Liver (tissue), 9 donors: ENCODE measurements around the gene SLC12A6. TPM values are rescaled to one million over a fixed set of nuclear protein-coding genes. Genes with fewer than 3 reads are reported as not detected.

Experiments used
- DNase-seq: peaks from one replicate; pipeline ENCODE4 v3.0.0-alpha.2; 2017; ENCODE audit warnings: low spot score
- H3K27ac ChIP-seq, 2 donors: one replicate each; pipeline ENCODE4 v1.7.0; 2013; ENCODE audit warnings: inconsistent platforms in 2 of 2, low read length in 2 of 2, control low read depth in 1 of 2, low read depth in 1 of 2, mild to moderate bottlenecking in 1 of 2
- H3K27me3 ChIP-seq, 4 donors: one replicate each; pipeline versions ENCODE4 v1.6.1 to v1.7.0; 2013; ENCODE audit warnings: low read length in 3 of 4, inconsistent platforms in 1 of 4, mild to moderate bottlenecking in 1 of 4, moderate library complexity in 1 of 4; ENCODE audit not compliant: control insufficient read depth in 4 of 4, insufficient read depth in 4 of 4
- H3K36me3 ChIP-seq, 4 donors: one replicate each; pipeline versions ENCODE4 v1.6.1 to v1.7.0; 2013; ENCODE audit warnings: low read length in 3 of 4, mild to moderate bottlenecking in 3 of 4, low read depth in 1 of 4, moderate library complexity in 1 of 4; ENCODE audit not compliant: control insufficient read depth in 4 of 4, insufficient read depth in 3 of 4
- H3K4me1 ChIP-seq, 4 donors: one replicate each; pipeline versions ENCODE4 v1.6.1 to v1.7.0; 2013; ENCODE audit warnings: low read length in 3 of 4, mild to moderate bottlenecking in 3 of 4, moderate library complexity in 1 of 4; ENCODE audit not compliant: control insufficient read depth in 4 of 4, insufficient read depth in 4 of 4
- H3K4me3 ChIP-seq, 3 donors: one replicate each; pipeline versions ENCODE4 v1.6.1 to v1.7.0; 2013; ENCODE audit warnings: low read length in 3 of 3, control low read depth in 1 of 3, low read depth in 1 of 3, mild to moderate bottlenecking in 1 of 3
- H3K9ac ChIP-seq, 2 donors: one replicate each; pipeline ENCODE4 v1.7.0; 2013; ENCODE audit warnings: low read length in 2 of 2, mild to moderate bottlenecking in 2 of 2, moderate library complexity in 2 of 2, control low read depth in 1 of 2, low read depth in 1 of 2
- H3K9me3 ChIP-seq, 4 donors: one replicate each; pipeline versions ENCODE4 v1.6.1 to v1.7.0; 2013; ENCODE audit warnings: low read length in 3 of 4; ENCODE audit not compliant: control insufficient read depth in 4 of 4
- ATF3 ChIP-seq: IDR thresholded peaks from 2 replicates; pipeline ENCODE4 v1.6.1; 2016; ENCODE audit warnings: antibody characterized with exemption
- CTCF ChIP-seq: fragments of 150-350 bp; IDR thresholded peaks from 2 replicates; pipeline ENCODE4 v1.5.1; 2017; ENCODE audit warnings: improper control_type of control experiment, low read depth, low read length; ENCODE audit not compliant: missing input control
- EGR1 ChIP-seq, 2 donors: IDR thresholded peaks; 2 replicates each; pipeline ENCODE4 v1.6.1; 2016 to 2018; ENCODE audit warnings: antibody characterized with exemption in 2 of 2, low read depth in 2 of 2
- FOXA1 ChIP-seq: IDR thresholded peaks from 2 replicates; pipeline ENCODE4 v1.6.1; 2016; ENCODE audit warnings: antibody characterized with exemption
- FOXA2 ChIP-seq: IDR thresholded peaks from 2 replicates; pipeline ENCODE4 v1.6.1; 2016; ENCODE audit warnings: antibody characterized with exemption
- GABPA ChIP-seq, 2 donors: IDR thresholded peaks in 1 of 2; conservative IDR thresholded peaks in 1 of 2; 2 replicates each; pipeline ENCODE4 v1.6.1; 2016; ENCODE audit warnings: antibody characterized with exemption in 2 of 2, mild to moderate bottlenecking in 1 of 2, moderate library complexity in 1 of 2
- HNF4A ChIP-seq, 2 donors: conservative IDR thresholded peaks; 2 replicates each; pipeline ENCODE4 v1.6.1; 2016; ENCODE audit warnings: antibody characterized with exemption in 2 of 2, mild to moderate bottlenecking in 2 of 2
- JUND ChIP-seq, 2 donors: IDR thresholded peaks; 2 replicates each; pipeline ENCODE4 v1.6.1; 2016; ENCODE audit warnings: antibody characterized with exemption in 2 of 2
- RAD21 ChIP-seq, 2 donors: IDR thresholded peaks; 2 replicates each; pipeline ENCODE4 v1.6.1; 2016; ENCODE audit warnings: antibody characterized with exemption in 2 of 2, mild to moderate bottlenecking in 2 of 2
- REST ChIP-seq: IDR thresholded peaks from 2 replicates; pipeline ENCODE4 v1.6.1; 2016; ENCODE audit warnings: antibody characterized with exemption, mild to moderate bottlenecking
- SP1 ChIP-seq: IDR thresholded peaks from 2 replicates; pipeline ENCODE4 v1.6.1; 2018; ENCODE audit warnings: antibody characterized with exemption, mild to moderate bottlenecking
- TAF1 ChIP-seq: conservative IDR thresholded peaks from 2 replicates; pipeline ENCODE4 v1.6.1; 2016; ENCODE audit warnings: antibody characterized with exemption, mild to moderate bottlenecking
- ZBTB33 ChIP-seq: IDR thresholded peaks from 2 replicates; pipeline ENCODE4 v1.6.1; 2016; ENCODE audit warnings: antibody characterized with exemption
- WGBS: extraction: QIAGEN DNeasy Blood & Tissue Kit; methylation state at CpG from one replicate; pipeline ENCODE4 v1.1.7; 2013; 5-methylcytosine and 5-hydroxymethylcytosine counted together
- polyA plus RNA-seq, 2 donors: library from polyadenylated mRNA; stranded (reverse) in 1 of 2; unstranded in 1 of 2; fragments of 200-250 nt in 1 of 2; fragments of >200 nt in 1 of 2; fragmentation: Nextera tagmentation in 1 of 2; extraction: Ambion mirVana in 1 of 2; gene quantifications; one replicate each; pipeline versions ENCODE4 v1.2.1 to v1.2.3, GENCODE V29; 2013 to 2015
- total RNA-seq, 2 donors: library from RNA; depleted of rRNA; stranded (reverse); fragments of >200 nt; gene quantifications; one replicate each; pipeline ENCODE4 v1.2.3, GENCODE V29; 2014
- donor health status: healthy.
- donor health status: healthy.
- donor health status: healthy.
- donor health status: healthy.
- donor health status: healthy.

The SLC12A6 gene
- total and polyA plus RNA-seq, 4 donors: 1.9 to 17.8 (median 7.1) TPM

- TF ChIP-seq REST: no peak
- TF ChIP-seq ATF3: no peak
- TF ChIP-seq JUND (IDR thresholded peaks at IDR 0.05): no peak
Measured at GRCh38 chr15:34284937-34285336, 52.6 kb downstream of the SLC12A6 start (continued).

- H3K4me3 ChIP-seq: no peak overlapping the region
- TF ChIP-seq RAD21 (IDR thresholded peaks at IDR 0.05) (no peak), TAF1 (no peak), GABPA (IDR thresholded peaks at IDR 0.05 in 1 of 2, conservative IDR thresholded peaks at IDR 0.05 in 1 of 2) (no peak), FOXA1 (no peak), ATF3 (no peak), JUND (IDR thresholded peaks at IDR 0.05) (no peak), EGR1 (IDR thresholded peaks at IDR 0.05; ENCODE audit: low read depth in 2 of 2) (no peak), REST (no peak), HNF4A (conservative IDR thresholded peaks at IDR 0.05) (no peak), ZBTB33 (no peak), FOXA2 (no peak), CTCF (no peak), SP1 (no peak)
- H3K27me3 ChIP-seq: no peaks in the 10 kb centered on the region
- H3K9ac ChIP-seq: no peak overlapping the region
- no peaks in the 10 kb centered on the region for H3K4me1 ChIP-seq
- DNase-seq: no peak
- no peaks in the 10 kb centered on the region for H3K9me3 ChIP-seq
- H3K27ac ChIP-seq: no peak overlapping the region
- 91% methylated on average over 1 of the region's 1 CpG for WGBS
- no peaks in the 10 kb centered on the region for H3K36me3 ChIP-seq
Measured at GRCh38 chr15:34282384-34282783, 55.2 kb downstream of the SLC12A6 start.
